ENCODE measurements around the gene ZBTB43.

DNA sequence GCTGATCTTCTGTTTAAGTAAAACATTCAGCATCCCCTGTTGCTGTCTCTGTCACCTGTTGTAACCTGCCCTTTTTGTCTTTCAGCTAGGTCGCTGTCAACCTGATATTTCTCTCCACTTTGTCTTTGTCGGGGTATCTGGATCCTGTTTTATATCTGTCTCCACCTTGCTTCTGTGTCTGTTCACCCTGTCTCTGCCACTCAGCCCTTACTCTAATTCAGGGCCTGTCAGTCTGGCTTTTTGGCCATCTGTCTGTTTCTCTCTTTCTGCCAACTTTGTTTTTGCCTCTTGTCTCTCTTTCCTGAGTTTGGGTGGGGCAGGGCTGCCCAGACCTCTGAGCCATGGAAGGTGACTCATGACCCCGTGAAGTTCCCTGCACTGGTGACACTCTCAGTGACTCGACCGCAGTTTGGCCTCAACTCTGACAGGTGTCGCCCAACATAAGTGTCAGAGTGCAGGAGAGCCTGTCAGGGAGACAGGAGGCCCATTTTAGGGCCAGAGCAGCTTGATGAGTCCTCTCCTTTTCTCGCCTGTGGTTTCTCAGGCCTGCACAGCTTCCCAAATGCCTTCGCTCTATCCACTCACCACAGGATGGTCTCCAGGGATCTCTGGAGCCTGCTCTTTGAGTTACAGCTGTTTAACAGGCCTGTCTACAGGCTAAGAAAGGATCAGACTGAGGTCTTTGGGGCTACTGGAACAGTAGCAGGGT, 868 bp downstream of the ZBTB43 start:
- TF ChIP-seq, protein P1, sequence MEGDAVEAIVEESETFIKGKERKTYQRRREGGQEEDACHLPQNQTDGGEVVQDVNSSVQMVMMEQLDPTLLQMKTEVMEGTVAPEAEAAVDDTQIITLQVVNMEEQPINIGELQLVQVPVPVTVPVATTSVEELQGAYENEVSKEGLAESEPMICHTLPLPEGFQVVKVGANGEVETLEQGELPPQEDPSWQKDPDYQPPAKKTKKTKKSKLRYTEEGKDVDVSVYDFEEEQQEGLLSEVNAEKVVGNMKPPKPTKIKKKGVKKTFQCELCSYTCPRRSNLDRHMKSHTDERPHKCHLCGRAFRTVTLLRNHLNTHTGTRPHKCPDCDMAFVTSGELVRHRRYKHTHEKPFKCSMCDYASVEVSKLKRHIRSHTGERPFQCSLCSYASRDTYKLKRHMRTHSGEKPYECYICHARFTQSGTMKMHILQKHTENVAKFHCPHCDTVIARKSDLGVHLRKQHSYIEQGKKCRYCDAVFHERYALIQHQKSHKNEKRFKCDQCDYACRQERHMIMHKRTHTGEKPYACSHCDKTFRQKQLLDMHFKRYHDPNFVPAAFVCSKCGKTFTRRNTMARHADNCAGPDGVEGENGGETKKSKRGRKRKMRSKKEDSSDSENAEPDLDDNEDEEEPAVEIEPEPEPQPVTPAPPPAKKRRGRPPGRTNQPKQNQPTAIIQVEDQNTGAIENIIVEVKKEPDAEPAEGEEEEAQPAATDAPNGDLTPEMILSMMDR (IDR thresholded peaks at IDR 0.05; ENCODE audit: borderline replicate concordance, extremely low read depth, low read length, poor library complexity, severe bottlenecking), result no peak
- no peak for TF ChIP-seq EZH2 (IDR thresholded peaks at IDR 0.05; ENCODE audit: borderline replicate concordance, low read depth, low read length, severe bottlenecking)
